Progenitor cell of endocrine pancreas (in vitro differentiated cells): ENCODE results near the gene CPM. TPM values are rescaled to one million over a fixed set of nuclear protein-coding genes. Genes with fewer than 3 reads are reported as not detected.
A peak's percentile ranks its signal among the peaks of the same experiment; 100 is the strongest.
"Not testable (repeated sequence)": the region's sequence is repeated elsewhere in the genome, so short reads cannot be mapped to it uniquely, and the experiment has no call there.

ENCODE experiments used
- DNase-seq: peaks from one replicate; pipeline ENCODE4 v3.0.0; 2021; ENCODE audit warnings: low spot score; ENCODE audit not compliant: unreplicated experiment
- H3K27ac Mint-ChIP-seq: 2 replicates; pipeline ENCODE4 v1.8.0; 2021; ENCODE audit warnings: mild to moderate bottlenecking, moderate library complexity, mixed read lengths
- H3K27me3 Mint-ChIP-seq: 2 replicates; pipeline ENCODE4 v1.8.0; 2021; ENCODE audit warnings: mixed read lengths
- H3K36me3 Mint-ChIP-seq: 2 replicates; pipeline ENCODE4 v1.8.0; 2022; ENCODE audit warnings: mixed read lengths; ENCODE audit not compliant: insufficient read depth
- H3K4me1 Mint-ChIP-seq: 2 replicates; pipeline ENCODE4 v1.8.0; 2021; ENCODE audit warnings: low read depth, mixed read lengths
- H3K4me3 Mint-ChIP-seq: 2 replicates; pipeline ENCODE4 v1.8.0; 2021; ENCODE audit warnings: low read depth, mild to moderate bottlenecking, moderate library complexity, mixed read lengths
- H3K9me3 Mint-ChIP-seq: 2 replicates; pipeline ENCODE4 v1.8.0; 2021; ENCODE audit warnings: low read depth, mixed read lengths
- total RNA-seq: library from RNA; stranded (reverse); gene quantifications from 2 replicates; pipeline ENCODE4 v1.2.1, GENCODE V29; 2021
- TF ChIP-seq, protein P1 (sequence below): fragments of 200-600 bp; sonication (generic); IDR thresholded peaks from one replicate; pipeline ENCODE4 v1.5.0; 2021; ENCODE audit warnings: antibody characterized with exemption, mild to moderate bottlenecking; ENCODE audit not compliant: unreplicated experiment

Gene CPM
- total RNA-seq, 1 donor from 2014 or later, result 28.0 TPM

- no peak overlapping the region for H3K4me3 Mint-ChIP-seq
- peaks cover 41% of the 10 kb centered on the region for H3K4me1 Mint-ChIP-seq
- H3K27ac Mint-ChIP-seq, result peak overlapping the region; percentile 91
- DNase-seq, result no peak
- H3K36me3 Mint-ChIP-seq, result no peaks in the 10 kb centered on the region
- TF ChIP-seq, protein P1, sequence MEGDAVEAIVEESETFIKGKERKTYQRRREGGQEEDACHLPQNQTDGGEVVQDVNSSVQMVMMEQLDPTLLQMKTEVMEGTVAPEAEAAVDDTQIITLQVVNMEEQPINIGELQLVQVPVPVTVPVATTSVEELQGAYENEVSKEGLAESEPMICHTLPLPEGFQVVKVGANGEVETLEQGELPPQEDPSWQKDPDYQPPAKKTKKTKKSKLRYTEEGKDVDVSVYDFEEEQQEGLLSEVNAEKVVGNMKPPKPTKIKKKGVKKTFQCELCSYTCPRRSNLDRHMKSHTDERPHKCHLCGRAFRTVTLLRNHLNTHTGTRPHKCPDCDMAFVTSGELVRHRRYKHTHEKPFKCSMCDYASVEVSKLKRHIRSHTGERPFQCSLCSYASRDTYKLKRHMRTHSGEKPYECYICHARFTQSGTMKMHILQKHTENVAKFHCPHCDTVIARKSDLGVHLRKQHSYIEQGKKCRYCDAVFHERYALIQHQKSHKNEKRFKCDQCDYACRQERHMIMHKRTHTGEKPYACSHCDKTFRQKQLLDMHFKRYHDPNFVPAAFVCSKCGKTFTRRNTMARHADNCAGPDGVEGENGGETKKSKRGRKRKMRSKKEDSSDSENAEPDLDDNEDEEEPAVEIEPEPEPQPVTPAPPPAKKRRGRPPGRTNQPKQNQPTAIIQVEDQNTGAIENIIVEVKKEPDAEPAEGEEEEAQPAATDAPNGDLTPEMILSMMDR, result no peak
- no peaks in the 10 kb centered on the region for H3K27me3 Mint-ChIP-seq
- no peaks in the 10 kb centered on the region for H3K9me3 Mint-ChIP-seq
Measured at GRCh38 chr12:68803948-68804656, 128.9 kb downstream of the CPM start.

DNA sequence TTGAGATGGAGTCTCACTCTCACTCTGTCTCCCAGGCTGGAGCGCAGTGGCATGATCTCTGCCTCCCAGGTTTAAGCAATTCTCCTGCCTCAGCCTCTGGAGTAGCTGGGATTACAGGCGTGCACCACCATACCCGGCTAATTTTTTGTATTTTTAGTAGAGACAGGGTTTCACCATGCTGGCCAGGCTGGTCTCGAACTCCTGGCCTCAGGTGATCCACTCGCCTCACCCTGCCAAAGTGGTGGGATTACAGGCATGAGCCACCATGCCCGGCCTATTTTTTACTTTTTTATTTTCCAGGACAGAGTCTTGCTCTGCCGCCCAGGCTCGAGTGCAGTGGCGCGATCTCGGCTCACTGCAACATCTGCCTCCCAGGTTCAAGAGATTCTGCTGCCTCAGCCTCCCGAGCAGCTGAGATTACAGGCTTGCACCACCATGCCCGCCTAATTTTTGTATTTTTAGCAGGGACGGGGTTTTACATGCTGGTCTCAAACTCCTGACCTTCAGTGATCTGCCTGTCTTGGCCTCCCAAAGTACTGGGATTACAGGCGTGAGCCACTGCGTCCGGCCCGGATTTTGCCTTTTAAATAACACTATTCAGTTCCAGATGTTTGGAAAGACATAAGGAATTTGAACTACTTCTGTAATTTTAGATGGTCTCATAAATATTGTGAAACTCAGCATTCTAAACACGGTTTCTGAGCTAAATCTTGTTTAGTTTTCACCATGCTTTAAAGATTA, 129.9 kb downstream of the CPM start:
- H3K27me3 Mint-ChIP-seq, H3K27ac Mint-ChIP-seq, H3K36me3 Mint-ChIP-seq: not testable (repeated sequence)

DNA sequence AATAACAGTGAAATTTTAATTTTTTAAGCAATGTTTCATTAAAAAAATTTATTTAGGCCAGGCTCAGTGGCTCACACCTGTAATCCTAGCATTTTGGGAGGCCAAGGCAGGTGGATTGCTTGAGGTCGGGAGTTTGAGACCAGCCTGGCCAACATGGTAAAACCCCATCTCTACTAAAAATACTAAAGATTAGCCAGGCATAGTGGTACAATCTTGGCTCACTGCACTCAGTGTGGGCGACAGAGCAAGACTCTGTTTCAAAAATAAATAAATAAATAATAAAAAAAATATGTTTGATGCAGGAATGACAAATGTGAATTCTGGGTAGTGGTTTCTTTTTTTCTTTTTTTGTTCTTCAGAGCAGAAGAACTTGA, 130.6 kb downstream of the CPM start:
- not testable (repeated sequence) for H3K4me3 Mint-ChIP-seq, H3K9me3 Mint-ChIP-seq, H3K27me3 Mint-ChIP-seq, H3K36me3 Mint-ChIP-seq, DNase-seq, H3K27ac Mint-ChIP-seq
- H3K4me1 Mint-ChIP-seq, result peaks cover 40% of the 10 kb centered on the region

More for the DNA sequence above, 129.9 kb downstream of the CPM start:
- H3K4me1 Mint-ChIP-seq, result peaks cover 41% of the 10 kb centered on the region
- not testable (repeated sequence) for DNase-seq, H3K4me3 Mint-ChIP-seq, H3K9me3 Mint-ChIP-seq

Other genes starting within 250 kb of the CPM start
- gene NUP107, start 246.2 kb downstream of the CPM start, total RNA-seq, result 80.7 and 86.8 TPM in 2 replicates
- 12.8 and 17.1 TPM in 2 replicates for gene SLC35E3, start 187.0 kb downstream of the CPM start, total RNA-seq
- 153 and 159 TPM in 2 replicates for gene MDM2, start 125.0 kb downstream of the CPM start, total RNA-seq